Smooth muscle cell of the pulmonary artery (primary cell): Measurements from ENCODE around the gene MAP3K6. TPM values are rescaled to one million over a fixed set of nuclear protein-coding genes. Genes with fewer than 3 reads are reported as not detected.

Experiments used
- total RNA-seq: library from RNA; depleted of rRNA; stranded (reverse); fragments of >200 nt; gene quantifications from 2 replicates; pipeline ENCODE4 v1.2.3, GENCODE V29; 2014

Gene MAP3K6
- 23.5 and 28.3 TPM in 2 replicates for total RNA-seq

GRCh38 chr1:27366411-27367159, at the start of gene MAP3K6:
Gene MAP3K6 (minus strand): TSS chr1:27366961. CDS start chr1:27366597, 364 bp downstream.

GRCh38 chr1:27392096-27392777, 25.5 kb upstream of the MAP3K6 start, which contains the start of gene GPR3:
Gene GPR3 (plus strand): TSS chr1:27392622. CDS start chr1:27393799, 1,177 bp downstream.

GRCh38 chr1:27383039-27383605, 16.4 kb upstream of the MAP3K6 start, which contains the start of gene CD164L2:
Gene CD164L2 (minus strand): TSS chr1:27383333. CDS start chr1:27383239, 94 bp downstream.

GRCh38 chr1:27374362-27375086, 7.8 kb upstream of the MAP3K6 start, which contains the start of gene FCN3:
Gene FCN3 (minus strand): TSS chr1:27374824. CDS start chr1:27374818, 6 bp downstream.

GRCh38 chr1:27341525-27342252, 25.1 kb downstream of the MAP3K6 start, which contains the start of gene SYTL1:
Gene SYTL1 (plus strand): TSS chr1:27342022. CDS start chr1:27345335, 3,313 bp downstream.

GRCh38 chr1:27321813-27322568, 44.8 kb downstream of the MAP3K6 start, which contains the start of gene TMEM222:
Gene TMEM222 (plus strand): TSS chr1:27322163. CDS start chr1:27322198, 35 bp downstream.

Other genes starting within 250 kb of the MAP3K6 start
- gene SLC9A1, start 211.8 kb downstream of the MAP3K6 start, total RNA-seq: 18.7 and 30.3 TPM in 2 replicates
- 40.5 and 47.3 TPM in 2 replicates for gene WDTC1, start 132.3 kb downstream of the MAP3K6 start, total RNA-seq
- gene TMEM222, start 44.8 kb downstream of the MAP3K6 start, total RNA-seq: 26.3 and 34.8 TPM in 2 replicates
- gene SYTL1, start 24.9 kb downstream of the MAP3K6 start, total RNA-seq: 0.07 TPM in 2 replicates
- not detected in 2 replicates for gene FCN3, start 7.9 kb upstream of the MAP3K6 start, total RNA-seq
- not detected in 2 replicates for gene CD164L2, start 16.4 kb upstream of the MAP3K6 start, total RNA-seq
- gene GPR3, start 25.7 kb upstream of the MAP3K6 start, total RNA-seq: 0.20 and 0.50 TPM in 2 replicates
- gene WASF2, start 123.2 kb upstream of the MAP3K6 start, total RNA-seq: 42.7 and 48.8 TPM in 2 replicates
- gene AHDC1, start 237.2 kb upstream of the MAP3K6 start, total RNA-seq: 20.2 and 21.6 TPM in 2 replicates